K562 (cell line): ENCODE results near the gene USP2. TPM values are rescaled to one million over a fixed set of nuclear protein-coding genes. Genes with fewer than 3 reads are reported as not detected.

Experiments
- ARNT ChIP-seq, 2 experiments: fragments of 450-650 bp; IDR thresholded peaks; 2 replicates each; pipeline ENCODE4 v1.6.1; 2016; ENCODE audit warnings: mild to moderate bottlenecking in 1 of 2
- BMI1 ChIP-seq: fragments of 150-350 bp; IDR thresholded peaks from 2 replicates; pipeline ENCODE4 v1.6.1; 2014; ENCODE audit warnings: low read length
- FOSL1 ChIP-seq: fragments of 200-800 bp; sonication (Bioruptor generic); conservative IDR thresholded peaks from 2 replicates; pipeline ENCODE4 v1.6.1; 2016; ENCODE audit warnings: missing genetic modification characterization, missing compliant biosample characterization
- KLF13 ChIP-seq: fragments of 450-650 bp; IDR thresholded peaks from 2 replicates; pipeline ENCODE4 v1.6.1; 2016; ENCODE audit warnings: missing genetic modification characterization, low read depth, mild to moderate bottlenecking, missing compliant biosample characterization, moderate library complexity, borderline replicate concordance
- LARP7 ChIP-seq: fragments of 450-650 bp; IDR thresholded peaks from 2 replicates; pipeline ENCODE4 v1.6.1; 2016
- MXI1 ChIP-seq: IDR thresholded peaks from 2 replicates; pipeline ENCODE4 v1.6.1; 2011; ENCODE audit warnings: low read depth, mild to moderate bottlenecking, improper control_type of control experiment, low read length
- MYNN ChIP-seq, 2 experiments: sonication (generic); formaldehyde crosslinking in 1 of 2; IDR thresholded peaks; 2 replicates each; pipeline versions ENCODE4 v1.5.0 to v1.6.1; 2016 to 2020; ENCODE audit warnings: antibody characterized with exemption in 1 of 2, missing genetic modification reagents in 1 of 2
- PHTF2 ChIP-seq: fragments of 250-450 bp; sonication (Bioruptor Pico); IDR thresholded peaks from 2 replicates; pipeline ENCODE4 v1.5.0; 2021; ENCODE audit warnings: mild to moderate bottlenecking
- RAD51 ChIP-seq: fragments of 450-650 bp; IDR thresholded peaks from 2 replicates; pipeline ENCODE4 v1.7.1; 2016; ENCODE audit warnings: low read depth, mild to moderate bottlenecking, borderline replicate concordance
- RBM17 ChIP-seq: fragments of 200-400 bp; formaldehyde crosslinking; IDR thresholded peaks from 2 replicates; pipeline ENCODE4 v1.6.1; 2017; ENCODE audit warnings: low read depth, mild to moderate bottlenecking, low read length, borderline replicate concordance
- RREB1 ChIP-seq: fragments of 250-450 bp; sonication (Bioruptor Pico); IDR thresholded peaks from 2 replicates; pipeline ENCODE4 v1.4.0; 2020
- SMARCC2 ChIP-seq: fragments of 450-650 bp; IDR thresholded peaks from 2 replicates; pipeline ENCODE4 v1.6.1; 2017; ENCODE audit warnings: antibody characterized with exemption, moderate library complexity, mild to moderate bottlenecking, low read depth
- SRSF1 ChIP-seq: fragments of 200-400 bp; formaldehyde crosslinking; IDR thresholded peaks from 2 replicates; pipeline ENCODE4 v1.6.1; 2017; ENCODE audit warnings: mild to moderate bottlenecking, low read depth, low read length, moderate library complexity
- XRCC3 ChIP-seq: fragments of 450-650 bp; IDR thresholded peaks from 2 replicates; pipeline ENCODE4 v1.6.1; 2017; ENCODE audit warnings: mild to moderate bottlenecking, moderate library complexity
- ZNF217 ChIP-seq: sonication (generic); formaldehyde crosslinking; IDR thresholded peaks from 2 replicates; pipeline ENCODE4 v1.8.0; 2022; ENCODE audit warnings: mild to moderate bottlenecking, missing genetic modification reagents
- ZNF23 ChIP-seq: fragments of 250-450 bp; sonication (Bioruptor Pico); IDR thresholded peaks from 2 replicates; pipeline ENCODE4 v1.4.0; 2020; ENCODE audit warnings: mild to moderate bottlenecking
- ZNF436 ChIP-seq: fragments of 250-450, 450-650 bp; sonication (Bioruptor Pico); formaldehyde crosslinking; IDR thresholded peaks from 2 replicates; pipeline ENCODE4 v1.7.0; 2020; ENCODE audit warnings: mild to moderate bottlenecking
- ZNF589 ChIP-seq: fragments of 200-800 bp; sonication (Bioruptor generic); IDR thresholded peaks from 2 replicates; pipeline ENCODE4 v1.6.1; 2016; ENCODE audit warnings: low read depth, missing genetic modification characterization, missing compliant biosample characterization
- ZNF830 ChIP-seq: fragments of 250-450 bp; sonication (Bioruptor Pico); IDR thresholded peaks from 2 replicates; pipeline ENCODE4 v1.5.0; 2021; ENCODE audit warnings: mild to moderate bottlenecking
- polyA plus RNA-seq, 8 experiments: library from polyadenylated mRNA; depleted of rRNA in 4 of 8; stranded (reverse) in 5 of 8; unstranded in 3 of 8; fragments of >200 nt; fragmentation: Nextera tagmentation in 2 of 8; fragmentation: Illumina TruSeq in 1 of 8; extraction: Ambion mirVana in 2 of 8; extraction: Trizol in 1 of 8; gene quantifications; 2 replicates each; pipeline versions ENCODE4 v1.2.1 to v1.2.3, GENCODE V29; 2011 to 2014; ENCODE audit warnings: inconsistent platforms in 1 of 8, missing spikeins in 1 of 8
- total RNA-seq, 7 experiments: library from RNA; depleted of rRNA in 6 of 7; stranded (reverse); fragments of >200 nt in 6 of 7; fragmentation: Illumina TruSeq in 2 of 7; extraction: Trizol in 2 of 7; gene quantifications; 2 replicates each; pipeline versions ENCODE4 v1.2.1 to v1.2.3, GENCODE V29; 2011 to 2021; ENCODE audit warnings: low replicate concordance in 1 of 7
- TF ChIP-seq, protein P1 (sequence below): fragments of 450-650 bp; formaldehyde crosslinking; IDR thresholded peaks from 2 replicates; pipeline ENCODE4 v1.4.0; 2020; ENCODE audit warnings: mild to moderate bottlenecking, moderate library complexity
- TF ChIP-seq, protein P2 (sequence below): fragments of 250-450 bp; sonication (Bioruptor Pico); IDR thresholded peaks from 2 replicates; pipeline ENCODE4 v1.8.0; 2022; ENCODE audit warnings: inconsistent platforms

The USP2 gene
- total and polyA plus RNA-seq, 9 of the 15 experiments (the other 6 are each of a cell fraction or from before 2014, with no cell fraction given) = 2.8 to 16.9 (median 3.9) TPM

- TF ChIP-seq RREB1 (CRISPR knock-in tag) = no peak
- TF ChIP-seq KLF13 (tag) = no peak
- no peak for TF ChIP-seq ZNF589 (CRISPR knock-in tag)
- TF ChIP-seq, protein P1, sequence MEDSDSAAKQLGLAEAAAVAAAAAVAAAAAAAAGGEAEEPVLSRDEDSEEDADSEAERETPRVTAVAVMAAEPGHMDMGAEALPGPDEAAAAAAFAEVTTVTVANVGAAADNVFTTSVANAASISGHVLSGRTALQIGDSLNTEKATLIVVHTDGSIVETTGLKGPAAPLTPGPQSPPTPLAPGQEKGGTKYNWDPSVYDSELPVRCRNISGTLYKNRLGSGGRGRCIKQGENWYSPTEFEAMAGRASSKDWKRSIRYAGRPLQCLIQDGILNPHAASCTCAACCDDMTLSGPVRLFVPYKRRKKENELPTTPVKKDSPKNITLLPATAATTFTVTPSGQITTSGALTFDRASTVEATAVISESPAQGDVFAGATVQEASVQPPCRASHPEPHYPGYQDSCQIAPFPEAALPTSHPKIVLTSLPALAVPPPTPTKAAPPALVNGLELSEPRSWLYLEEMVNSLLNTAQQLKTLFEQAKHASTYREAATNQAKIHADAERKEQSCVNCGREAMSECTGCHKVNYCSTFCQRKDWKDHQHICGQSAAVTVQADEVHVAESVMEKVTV (CRISPR knock-in tag) = no peak
- no peak for TF ChIP-seq ZNF23 (CRISPR knock-in tag)
- TF ChIP-seq FOSL1 (tag) = peak; percentile 66
- TF ChIP-seq MXI1 = peak; percentile 53; the same call in 1 of the 2 replicates
- no peak for TF ChIP-seq ZNF436 (CRISPR knock-in tag)
- TF ChIP-seq XRCC3 = no peak
- no peak for TF ChIP-seq RBM17
- no peak for TF ChIP-seq LARP7
- TF ChIP-seq, protein P2, sequence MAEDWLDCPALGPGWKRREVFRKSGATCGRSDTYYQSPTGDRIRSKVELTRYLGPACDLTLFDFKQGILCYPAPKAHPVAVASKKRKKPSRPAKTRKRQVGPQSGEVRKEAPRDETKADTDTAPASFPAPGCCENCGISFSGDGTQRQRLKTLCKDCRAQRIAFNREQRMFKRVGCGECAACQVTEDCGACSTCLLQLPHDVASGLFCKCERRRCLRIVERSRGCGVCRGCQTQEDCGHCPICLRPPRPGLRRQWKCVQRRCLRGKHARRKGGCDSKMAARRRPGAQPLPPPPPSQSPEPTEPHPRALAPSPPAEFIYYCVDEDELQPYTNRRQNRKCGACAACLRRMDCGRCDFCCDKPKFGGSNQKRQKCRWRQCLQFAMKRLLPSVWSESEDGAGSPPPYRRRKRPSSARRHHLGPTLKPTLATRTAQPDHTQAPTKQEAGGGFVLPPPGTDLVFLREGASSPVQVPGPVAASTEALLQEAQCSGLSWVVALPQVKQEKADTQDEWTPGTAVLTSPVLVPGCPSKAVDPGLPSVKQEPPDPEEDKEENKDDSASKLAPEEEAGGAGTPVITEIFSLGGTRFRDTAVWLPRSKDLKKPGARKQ = no peak
- TF ChIP-seq ARNT (IDR thresholded peaks at IDR 0.05) = no peak
- TF ChIP-seq ZNF830 = no peak
- TF ChIP-seq SRSF1 = no peak
- TF ChIP-seq PHTF2 = no peak
- TF ChIP-seq MYNN (IDR thresholded peaks at IDR 0.05) = peak; percentile 55; the same call in 1 of the 2 replicates
- no peak for TF ChIP-seq MYNN (CRISPR knock-in tag; IDR thresholded peaks at IDR 0.05)
- no peak for TF ChIP-seq SMARCC2
- no peak for TF ChIP-seq RAD51
- TF ChIP-seq BMI1 = no peak
- no peak for TF ChIP-seq ZNF217
Observed at GRCh38 chr11:119361056-119361787, 20.3 kb downstream of the USP2 start (continued).
